GOT3 (cell line): ENCODE data around the gene PTPRC.

ENCODE experiments used
- DNase-seq: peaks from one replicate; lab custom pipeline; 2025; ENCODE audit warnings: mixed read lengths; lab: John Stamatoyannopoulos, UW

The PTPRC gene

DNA sequence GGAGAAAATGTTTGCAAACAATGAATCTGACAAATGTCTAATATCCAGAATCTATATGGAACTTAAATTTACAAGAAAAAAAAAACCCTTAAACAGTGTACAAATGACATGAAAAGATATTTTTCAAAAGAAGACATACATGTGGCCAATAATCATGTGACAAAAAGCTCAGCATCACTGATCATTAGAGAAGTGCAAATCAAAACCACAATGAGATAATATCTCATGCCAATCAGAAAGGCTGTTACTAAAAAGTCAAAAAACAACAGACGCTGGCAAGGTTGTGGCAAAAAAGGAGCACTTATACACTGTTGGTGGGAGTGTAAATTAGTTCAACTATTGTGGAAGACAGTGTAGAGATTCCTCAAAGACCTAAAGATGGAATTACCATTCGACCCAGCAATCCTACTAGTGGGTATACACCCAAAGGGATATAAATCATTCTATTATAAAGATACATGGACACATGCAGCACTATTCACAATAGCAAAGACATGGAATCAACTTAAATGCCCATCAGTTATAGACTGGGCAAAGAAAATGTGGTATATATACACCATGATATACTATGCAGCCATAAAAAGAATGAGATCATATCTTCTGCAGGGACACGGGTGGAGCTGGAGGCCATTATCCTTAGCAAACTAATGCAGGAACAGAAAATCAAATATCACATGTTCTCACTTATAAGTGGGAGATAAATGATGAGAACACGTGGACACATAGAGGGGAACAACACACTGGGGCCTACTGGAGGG lies 123.2 kb downstream of the PTPRC start:
- no peak for DNase-seq

DNA sequence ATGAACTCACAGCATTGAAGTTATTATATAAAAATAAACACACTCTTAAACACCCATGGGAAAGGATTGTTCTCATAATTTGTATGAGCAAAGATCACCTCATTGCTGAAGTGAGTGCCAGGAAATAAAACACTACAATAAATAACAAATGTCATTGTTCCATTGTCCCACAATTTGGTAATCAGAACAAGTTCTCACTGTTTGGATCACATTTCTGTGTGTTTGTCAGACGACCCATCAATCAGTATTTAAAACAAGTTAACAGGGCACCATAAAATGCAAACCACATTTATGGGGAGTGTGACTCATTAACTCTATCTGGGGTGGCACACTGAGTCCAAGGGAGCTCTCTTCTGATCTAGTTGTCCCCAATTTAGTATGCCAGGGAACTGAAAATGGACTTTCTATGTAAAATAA lies 124.5 kb downstream of the PTPRC start:
- DNase-seq, result no peak

DNA sequence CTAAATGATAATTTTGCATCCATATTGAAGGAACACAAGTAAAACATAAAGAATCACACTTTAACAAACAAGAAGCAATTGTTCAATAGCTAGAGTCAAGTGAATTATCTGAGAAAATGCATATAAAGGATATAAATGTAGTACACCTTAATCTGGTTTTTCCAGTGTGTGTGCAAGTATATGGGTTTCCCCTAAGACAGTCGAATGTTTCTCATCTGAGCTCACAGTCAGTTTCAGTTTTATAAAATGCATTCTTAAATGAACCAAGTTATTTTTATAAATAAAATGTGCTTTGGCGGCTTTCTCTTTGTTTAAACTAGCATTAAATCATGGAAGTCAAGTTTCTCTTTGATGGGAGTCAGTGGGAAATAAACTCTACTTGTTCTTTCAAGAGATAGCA lies 125.9 kb downstream of the PTPRC start:
- no peak for DNase-seq

DNA sequence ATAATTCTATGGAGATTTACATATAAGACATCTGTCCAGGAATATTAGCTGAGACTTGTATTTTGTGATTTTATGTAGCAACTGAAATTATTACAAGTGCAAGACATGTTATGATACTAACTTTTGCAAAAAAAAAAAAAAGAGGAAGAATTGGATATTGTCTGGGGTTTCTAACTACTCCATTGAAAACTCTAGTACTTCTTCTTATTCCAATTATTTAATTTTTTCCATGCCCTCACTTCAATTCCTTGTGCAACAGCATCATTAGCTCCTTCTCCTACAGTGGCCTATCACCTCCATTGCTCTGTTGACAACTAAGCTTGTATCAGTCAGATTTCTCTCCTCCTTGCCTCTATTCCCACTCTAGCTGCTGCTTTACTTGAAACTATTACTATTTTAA lies 126.6 kb downstream of the PTPRC start:
- DNase-seq, result no peak

DNA sequence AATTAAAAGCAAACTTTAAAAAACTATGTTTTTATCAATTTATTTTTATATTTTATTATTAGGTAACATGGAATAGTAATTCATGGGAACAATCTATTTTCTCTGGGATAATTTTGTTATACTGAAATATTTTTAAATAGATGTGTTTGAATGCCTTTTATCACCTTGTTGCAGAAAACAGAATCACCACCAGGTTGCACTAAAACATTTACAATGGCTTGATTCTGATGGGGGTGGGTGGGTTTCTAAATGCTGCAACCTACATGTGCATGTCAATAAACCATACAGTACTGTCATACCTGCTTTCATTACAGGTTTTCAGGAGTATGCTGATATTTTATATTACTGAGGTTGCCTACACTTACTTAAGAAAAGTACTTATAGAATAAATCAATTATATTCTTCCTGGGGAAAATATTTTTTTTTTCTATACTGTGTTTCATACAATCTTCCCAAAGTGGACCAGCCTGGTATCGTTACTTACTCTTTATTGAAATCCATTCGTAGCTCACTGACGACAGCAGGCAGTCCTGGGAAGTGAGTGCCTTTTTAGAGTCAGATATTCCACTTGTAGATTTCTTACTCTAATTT lies 132.8 kb downstream of the PTPRC start:
- no peak for DNase-seq

DNA sequence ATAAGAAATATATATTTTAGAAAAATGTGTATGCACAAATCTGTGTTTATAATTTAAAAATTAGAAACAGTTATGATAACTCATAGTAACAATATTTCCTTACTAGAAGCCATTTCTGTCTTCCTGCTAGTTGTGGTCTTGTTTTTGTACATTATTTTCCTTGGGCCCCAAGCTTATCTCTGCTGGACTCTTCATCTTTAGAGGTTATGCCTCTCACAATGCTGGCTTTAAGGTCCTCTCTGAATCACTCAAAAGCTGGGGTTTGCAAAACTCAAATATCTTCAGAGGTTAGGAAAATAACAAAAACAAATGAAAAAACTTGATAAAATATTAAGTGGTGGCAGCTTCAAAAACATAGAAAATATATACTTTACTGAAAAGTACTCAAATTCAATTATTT lies 133.8 kb downstream of the PTPRC start:
- no peak for DNase-seq

DNA sequence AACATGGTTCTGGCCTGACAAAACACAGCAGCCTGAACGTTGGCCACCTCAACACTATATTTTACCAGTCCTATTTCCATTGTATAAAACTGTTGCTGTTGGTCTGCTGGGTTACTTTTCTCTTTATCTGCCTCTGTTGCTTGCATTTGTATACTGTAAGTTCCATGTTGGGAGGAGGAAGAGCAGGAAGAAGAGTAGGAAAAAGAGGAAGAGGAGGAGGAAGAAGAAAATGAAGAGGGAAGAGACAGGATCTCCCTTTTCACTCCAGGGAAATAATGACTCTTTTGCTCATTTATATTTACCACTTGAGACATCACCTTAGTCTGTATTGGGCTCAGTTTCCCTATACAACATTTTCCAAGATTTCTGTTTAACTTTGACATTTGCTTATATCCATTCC lies 134.2 kb downstream of the PTPRC start:
- DNase-seq, result no peak

DNA sequence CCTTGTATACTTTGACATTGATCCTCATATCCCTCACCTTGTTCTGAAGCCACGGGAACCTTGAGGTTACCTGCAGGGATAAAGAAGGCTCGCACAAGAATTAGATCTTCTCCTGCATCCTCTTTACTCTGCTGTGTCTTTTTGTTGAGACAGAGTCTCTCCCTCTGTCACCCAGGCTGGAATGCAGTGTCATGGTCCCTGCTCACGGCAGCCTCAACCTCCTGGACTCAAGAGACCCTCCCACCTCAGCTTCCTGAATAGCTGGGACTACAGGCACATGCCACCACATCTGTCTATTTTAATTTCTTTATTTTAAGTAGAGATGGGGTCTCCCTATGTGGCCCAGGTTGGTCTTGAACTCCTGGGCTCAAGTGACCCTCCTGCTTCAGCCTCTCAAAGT lies 134.7 kb downstream of the PTPRC start:
- no peak for DNase-seq

DNA sequence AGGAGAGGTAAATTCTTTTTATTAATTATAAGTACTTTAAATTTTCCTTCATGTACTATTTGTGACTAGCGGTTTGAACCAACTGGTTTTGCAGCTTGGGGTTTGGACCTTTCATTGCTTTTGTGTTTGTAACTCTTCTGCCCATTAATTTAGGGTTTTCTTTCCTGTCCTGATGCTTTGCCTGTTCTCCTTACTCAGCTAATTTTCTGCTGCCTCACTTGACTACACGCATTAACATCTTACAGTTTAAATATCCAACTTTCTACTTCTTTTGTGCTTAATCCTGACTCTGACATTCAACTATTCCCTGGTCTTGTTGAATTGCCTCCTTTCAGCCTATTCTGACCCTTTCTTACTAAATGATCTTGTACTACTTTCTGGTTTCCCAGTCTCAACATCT lies 135.6 kb downstream of the PTPRC start:
- no peak for DNase-seq

DNA sequence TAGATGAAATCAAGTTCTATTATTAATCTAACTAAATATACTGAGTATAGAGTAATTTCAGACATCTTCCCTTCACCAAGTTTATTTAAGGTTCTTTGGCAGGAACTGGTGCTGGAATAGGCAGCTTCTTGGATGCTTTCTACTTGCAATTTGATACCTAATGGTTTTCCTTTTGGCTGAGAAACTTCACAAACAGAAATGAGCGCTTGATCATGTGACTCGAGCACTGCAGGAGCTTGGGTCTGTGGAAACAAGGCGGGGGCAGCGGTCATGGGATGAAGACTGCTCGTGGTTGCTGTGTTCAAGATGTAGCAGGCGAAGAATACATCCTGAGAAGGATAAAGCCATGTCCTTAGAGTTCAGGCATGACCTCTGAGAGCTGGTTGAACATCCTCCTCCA lies 136.8 kb downstream of the PTPRC start:
- DNase-seq, result no peak

DNA sequence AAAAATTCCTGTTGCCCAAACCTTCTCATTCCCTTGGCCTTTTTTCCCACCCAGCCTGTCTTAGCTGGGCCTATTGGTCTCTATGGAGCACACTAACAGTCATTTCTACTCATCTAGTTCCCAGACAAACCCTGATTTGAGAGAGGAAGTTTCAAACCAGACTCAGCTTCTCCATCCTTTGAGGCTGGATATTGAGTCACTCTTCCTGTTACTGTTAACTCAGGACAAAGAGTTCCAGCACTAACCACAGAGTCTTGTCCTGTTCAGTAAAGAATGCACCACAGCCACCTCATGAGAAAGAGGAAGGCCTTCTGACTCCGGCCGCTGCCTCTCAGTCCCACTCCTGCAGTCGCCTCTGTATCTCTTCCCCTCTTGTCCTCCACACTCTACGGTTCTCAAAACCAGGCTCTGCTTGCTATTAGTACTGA lies 137.8 kb downstream of the PTPRC start:
- no peak for DNase-seq

DNA sequence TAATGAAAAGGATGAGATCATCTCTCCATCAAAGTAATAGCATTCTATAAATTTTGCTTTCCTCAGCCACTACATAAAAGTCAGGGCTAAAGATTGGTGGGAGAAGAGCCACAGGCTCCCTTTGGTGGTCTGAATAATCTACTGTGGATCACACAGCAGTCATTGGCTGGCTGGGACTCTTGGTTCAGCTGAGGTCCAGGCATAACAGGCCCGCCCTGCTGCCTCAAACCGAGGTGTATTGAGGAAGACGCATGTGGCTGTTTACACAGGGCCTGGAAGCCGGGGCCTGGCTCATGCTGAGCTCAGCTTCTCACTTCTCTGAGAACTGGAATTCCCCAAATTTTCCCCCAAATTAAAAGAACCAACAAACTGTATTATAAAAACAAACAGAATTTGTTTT lies 139.2 kb downstream of the PTPRC start:
- DNase-seq, result no peak

DNA sequence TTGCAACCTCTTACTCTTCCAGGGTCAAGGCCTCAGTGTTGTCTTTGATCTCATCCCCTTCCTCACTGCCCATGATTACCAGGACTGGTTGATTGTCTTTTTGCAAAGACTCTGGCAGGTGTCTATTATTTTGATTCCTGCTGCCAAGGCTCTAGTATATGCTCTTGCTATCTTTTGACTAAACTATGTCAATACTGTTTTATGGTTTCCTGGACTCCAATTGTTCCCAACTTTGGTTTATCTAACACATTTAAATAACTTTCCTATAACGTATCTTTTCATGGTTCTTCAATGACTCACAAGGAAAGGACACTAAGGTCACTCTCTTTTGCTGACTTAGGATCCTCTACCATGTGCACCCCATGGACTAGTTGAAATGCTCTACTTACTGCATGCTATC lies 141.5 kb downstream of the PTPRC start:
- no peak for DNase-seq

DNA sequence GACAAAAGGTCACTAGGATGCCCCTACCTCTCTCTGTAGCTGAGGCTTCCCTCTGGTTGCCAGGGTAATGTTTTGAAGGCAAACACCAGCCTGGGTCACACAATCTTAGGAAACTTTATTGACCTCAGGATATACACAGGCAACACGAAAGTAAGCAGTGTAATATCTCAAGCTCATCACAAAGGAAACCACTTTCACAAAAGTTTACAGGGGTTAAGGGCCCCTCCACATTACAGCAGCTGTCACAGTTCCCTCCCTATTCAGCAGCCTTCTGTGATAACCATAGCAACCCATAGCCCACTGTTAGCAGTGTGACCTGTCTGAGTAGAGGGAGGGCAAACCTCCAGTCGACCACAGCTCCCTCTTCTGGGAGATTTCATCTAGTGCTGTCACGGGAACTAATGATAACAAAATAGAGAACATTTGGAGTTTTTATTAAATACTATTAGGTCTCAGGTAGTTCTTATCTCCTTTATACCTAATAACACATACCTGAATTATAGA lies 149.8 kb downstream of the PTPRC start:
- no peak for DNase-seq

DNA sequence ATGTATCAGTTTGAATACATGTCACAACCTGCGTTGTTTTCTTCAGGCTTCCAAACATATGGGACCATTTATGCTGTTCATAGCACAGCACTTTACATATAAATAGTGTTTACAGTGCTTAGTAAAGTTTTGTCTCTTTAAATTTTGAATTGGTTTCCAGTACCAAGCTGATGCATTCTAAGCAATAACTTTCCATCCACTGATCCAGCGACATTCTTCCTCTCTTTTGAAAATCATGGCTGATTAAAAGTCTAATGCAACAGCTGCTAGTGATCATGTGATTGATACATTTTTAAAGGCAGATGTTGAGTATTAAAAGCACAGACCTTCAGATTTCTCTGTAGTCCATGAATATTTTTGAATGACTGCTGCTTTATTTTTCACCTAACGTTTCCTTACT lies 154.9 kb downstream of the PTPRC start:
- DNase-seq, result no peak

DNA sequence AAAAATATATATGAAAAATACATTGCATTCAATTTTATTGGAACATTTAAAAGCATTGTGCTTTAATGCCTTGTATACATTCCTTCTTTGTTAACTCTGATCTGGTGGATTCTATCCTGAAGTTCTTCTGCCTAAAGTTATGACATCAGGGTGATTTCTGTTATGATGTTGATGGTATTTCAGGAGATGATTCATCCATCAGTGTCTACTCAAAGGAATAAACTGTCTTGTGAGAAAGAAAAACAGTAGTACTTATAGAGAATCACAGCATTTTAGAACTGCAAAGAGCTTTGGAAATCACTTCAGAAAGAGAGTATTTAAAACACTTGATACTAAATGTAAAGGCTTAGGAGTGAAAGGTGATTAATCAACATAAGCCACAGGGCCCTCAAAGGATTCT lies 155.7 kb downstream of the PTPRC start:
- no peak for DNase-seq

DNA sequence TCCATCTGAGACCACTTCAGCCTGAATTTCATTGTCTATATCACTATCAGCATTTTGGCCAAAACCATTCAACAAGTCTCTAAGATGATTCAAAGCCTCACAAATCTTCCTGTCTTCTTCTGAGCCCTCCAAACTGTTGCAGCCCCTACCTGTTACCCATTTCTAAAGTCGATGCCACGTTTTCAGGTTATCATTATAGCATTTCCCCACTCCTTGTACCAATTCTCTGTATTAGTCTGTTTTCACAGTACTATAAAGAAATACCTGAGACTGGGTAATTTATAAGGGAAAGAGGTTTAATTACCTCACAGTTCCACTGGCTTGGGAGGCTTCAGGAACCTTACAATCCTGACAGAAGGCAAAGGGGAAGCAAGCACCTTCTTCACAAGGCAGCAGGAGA lies 158.8 kb downstream of the PTPRC start:
- DNase-seq, result no peak

DNA sequence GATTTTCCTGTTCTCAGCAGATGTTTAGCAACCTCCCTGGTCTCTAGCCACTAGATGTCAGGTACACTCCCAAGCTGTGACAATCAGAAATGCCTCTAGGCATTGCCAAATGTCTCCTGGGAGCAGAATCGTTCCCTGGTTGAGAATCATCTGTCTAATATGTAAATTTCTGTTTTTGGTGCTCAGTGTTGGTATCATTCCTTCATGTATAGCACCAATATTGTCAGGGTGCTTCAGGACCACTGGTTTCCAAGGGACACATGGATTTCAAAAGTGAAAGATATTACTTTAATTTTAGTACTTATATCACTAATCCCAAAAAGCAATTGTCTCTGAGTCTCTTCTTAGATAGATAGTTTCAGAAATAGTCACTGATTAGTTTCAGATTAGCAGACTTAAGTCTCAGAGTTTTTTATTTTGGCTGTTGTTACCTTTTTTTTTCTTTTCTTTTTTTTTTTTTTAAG lies 160.1 kb downstream of the PTPRC start:
- DNase-seq, result no peak

DNA sequence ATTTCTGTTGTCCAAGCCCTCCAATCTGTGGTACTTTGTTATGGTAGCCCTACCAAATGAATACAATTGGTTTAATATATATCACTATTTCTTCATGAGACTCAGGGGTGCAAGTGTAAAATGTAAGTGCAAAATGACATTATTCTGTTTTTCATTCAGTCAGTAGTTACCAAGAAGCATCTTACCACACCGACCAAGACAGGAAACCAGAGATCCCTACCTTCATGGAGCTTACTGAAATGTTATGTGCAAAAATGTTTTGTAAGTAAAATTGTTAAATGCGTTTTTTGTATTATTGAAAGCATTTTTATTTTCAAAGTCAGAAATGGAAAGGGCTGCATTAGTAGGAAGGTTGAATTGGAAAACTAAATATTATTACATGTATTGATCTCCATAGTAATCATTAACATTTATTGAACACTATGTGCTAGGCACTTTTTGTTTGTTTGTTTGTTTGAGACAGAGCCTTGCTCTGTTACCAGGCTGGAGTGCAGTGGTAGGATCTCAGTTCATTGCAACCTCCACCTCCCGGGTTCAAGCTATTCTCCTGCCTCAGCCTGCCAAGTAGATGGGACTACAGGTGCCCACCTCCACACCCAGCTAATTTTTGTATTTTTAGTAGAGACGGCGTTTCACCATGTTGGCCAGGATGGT lies 166.8 kb downstream of the PTPRC start:
- DNase-seq, result no peak

DNA sequence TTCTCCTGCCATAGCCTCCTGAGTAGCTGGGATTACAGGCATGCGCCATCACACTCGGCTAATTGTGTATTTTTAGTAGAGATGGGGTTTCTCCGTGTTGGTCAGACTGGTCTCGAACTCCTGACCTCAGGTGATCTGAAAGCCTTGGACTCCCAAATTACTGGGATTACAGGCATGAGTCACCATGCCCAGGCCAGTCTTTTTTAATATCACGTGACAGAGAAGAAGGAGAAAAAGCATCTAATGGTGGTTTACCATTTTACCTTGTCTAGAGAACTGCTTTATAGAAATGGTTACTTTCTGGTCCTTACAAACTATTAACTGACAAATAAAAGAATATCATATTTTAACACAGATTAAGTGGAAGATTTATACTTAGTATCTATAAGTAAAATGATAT lies 168.0 kb downstream of the PTPRC start:
- no peak for DNase-seq
